Upper lobe of left lung (tissue), 6 donors: Measurements from ENCODE around the gene STK36. TPM values are rescaled to one million over a fixed set of nuclear protein-coding genes. Genes with fewer than 3 reads are reported as not detected.

Experiments
- ATAC-seq, 2 donors: fragments of 200-7000 bp; cut with Tn5 transposase; one replicate each; pipeline ENCODE4 v1.9.1; 2022; ENCODE audit warnings: mild to moderate bottlenecking in 2 of 2, moderate library complexity in 2 of 2; ENCODE audit not compliant: low FRiP score in 2 of 2
- DNase-seq, 2 donors: peaks; one replicate each; pipeline ENCODE4 v3.0.0-alpha.2; 2019 to 2020
- H3K27ac ChIP-seq, 4 donors: fragments of 200-600 bp; sonication (generic); one replicate each; pipeline ENCODE4 v1.5.1; 2016 to 2019
- H3K27me3 ChIP-seq, 4 donors: fragments of 200-600 bp; sonication (generic); one replicate each; pipeline ENCODE4 v1.5.1; 2017 to 2019
- H3K36me3 ChIP-seq, 4 donors: fragments of 200-600 bp; sonication (generic); one replicate each; pipeline ENCODE4 v1.5.1; 2016 to 2019
- H3K4me1 ChIP-seq, 4 donors: fragments of 200-600 bp; sonication (generic); one replicate each; pipeline ENCODE4 v1.5.1; 2018 to 2019
- H3K4me3 ChIP-seq, 4 donors: fragments of 200-600 bp; sonication (generic); one replicate each; pipeline ENCODE4 v1.5.1; 2017 to 2019; ENCODE audit warnings: mild to moderate bottlenecking in 2 of 4, moderate library complexity in 1 of 4
- H3K9me3 ChIP-seq, 4 donors: fragments of 200-600 bp; sonication (generic); one replicate each; pipeline ENCODE4 v1.5.1; 2018 to 2019
- EP300 ChIP-seq, 4 donors: sonication (generic); formaldehyde crosslinking; IDR thresholded peaks; one replicate each; pipeline ENCODE4 v1.5.1; 2017; ENCODE audit warnings: antibody characterized with exemption in 4 of 4, control low read depth in 2 of 4
- POLR2A ChIP-seq, 4 donors: fragments of 450-650 bp; IDR thresholded peaks; one replicate each; pipeline ENCODE4 v1.5.1; 2016 to 2017; ENCODE audit warnings: antibody characterized with exemption in 4 of 4, mild to moderate bottlenecking in 2 of 4
- POLR2AphosphoS5 ChIP-seq, 2 donors: sonication (generic); formaldehyde crosslinking; IDR thresholded peaks; one replicate each; pipeline ENCODE4 v1.5.1; 2017; ENCODE audit warnings: antibody characterized with exemption in 2 of 2
- WGBS, 2 donors: methylation state at CpG; one replicate each; pipeline ENCODE4 v1.1.5; 2017 to 2018; 5-methylcytosine and 5-hydroxymethylcytosine counted together
- total RNA-seq, 6 donors: library from RNA; depleted of rRNA in 4 of 6; stranded (reverse); fragments of >200 nt in 4 of 6; gene quantifications; one replicate each; pipeline versions ENCODE4 v1.1.0 to v1.2.1, GENCODE V29; 2016 to 2021
- TF ChIP-seq, protein P1 (sequence below), 6 experiments: fragments of 450-650 bp in 4 of 6; fragments of 200-600 bp in 2 of 6; sonication (generic) in 2 of 6; IDR thresholded peaks; one replicate each; pipeline ENCODE4 v1.5.1; 2016 to 2019; ENCODE audit warnings: antibody characterized with exemption in 6 of 6
- donor health status: DM: no; HTN: no; CAD: no; lungs with moderate emphysema.
- donor health status: DM: no; HTN: yes; CAD: no; lungs with severe emphysema.

Gene STK36
- total RNA-seq, 6 donors from 2014 or later, result 21.3 to 153 (median 36.8) TPM

DNA sequence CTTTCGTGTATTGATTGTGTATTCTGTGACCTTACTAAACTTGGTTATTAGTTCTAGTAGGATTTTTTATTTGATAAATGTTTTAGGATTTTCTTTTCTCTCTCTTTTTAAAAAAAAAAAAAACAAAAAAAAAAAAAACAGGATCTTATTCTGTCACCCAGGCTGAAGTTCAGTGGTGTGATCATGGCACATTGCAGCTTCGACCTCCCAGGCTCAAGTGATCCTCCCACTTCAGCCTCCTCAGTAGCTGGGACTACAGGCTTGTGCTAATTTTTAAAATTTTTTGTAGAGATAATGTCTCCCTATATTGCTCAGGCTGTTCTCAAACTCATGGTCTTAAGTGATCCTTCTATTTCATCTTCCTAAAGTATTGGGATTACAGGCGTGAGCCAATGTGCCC lies 57.8 kb downstream of the STK36 start:
- 88 to 94% methylated on average over 3 of the region's 3 CpGs for WGBS, 2 donors
- TF ChIP-seq POLR2AphosphoS5 (IDR thresholded peaks at IDR 0.05) (no peak), EP300 (IDR thresholded peaks at IDR 0.05) (no peak), POLR2A (IDR thresholded peaks at IDR 0.05) (no peak)
- TF ChIP-seq, protein P1, sequence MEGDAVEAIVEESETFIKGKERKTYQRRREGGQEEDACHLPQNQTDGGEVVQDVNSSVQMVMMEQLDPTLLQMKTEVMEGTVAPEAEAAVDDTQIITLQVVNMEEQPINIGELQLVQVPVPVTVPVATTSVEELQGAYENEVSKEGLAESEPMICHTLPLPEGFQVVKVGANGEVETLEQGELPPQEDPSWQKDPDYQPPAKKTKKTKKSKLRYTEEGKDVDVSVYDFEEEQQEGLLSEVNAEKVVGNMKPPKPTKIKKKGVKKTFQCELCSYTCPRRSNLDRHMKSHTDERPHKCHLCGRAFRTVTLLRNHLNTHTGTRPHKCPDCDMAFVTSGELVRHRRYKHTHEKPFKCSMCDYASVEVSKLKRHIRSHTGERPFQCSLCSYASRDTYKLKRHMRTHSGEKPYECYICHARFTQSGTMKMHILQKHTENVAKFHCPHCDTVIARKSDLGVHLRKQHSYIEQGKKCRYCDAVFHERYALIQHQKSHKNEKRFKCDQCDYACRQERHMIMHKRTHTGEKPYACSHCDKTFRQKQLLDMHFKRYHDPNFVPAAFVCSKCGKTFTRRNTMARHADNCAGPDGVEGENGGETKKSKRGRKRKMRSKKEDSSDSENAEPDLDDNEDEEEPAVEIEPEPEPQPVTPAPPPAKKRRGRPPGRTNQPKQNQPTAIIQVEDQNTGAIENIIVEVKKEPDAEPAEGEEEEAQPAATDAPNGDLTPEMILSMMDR (IDR thresholded peaks at IDR 0.05), result no peak
- Histone ChIP-seq H3K4me1 (peaks cover 11 to 29% (median 25%) of the 10 kb centered on the region in 4 donors), H3K4me3 (no peak overlapping the region), H3K27me3 (no peaks in the 10 kb centered on the region), H3K9me3 (peaks cover 0 to 26% (median 18%) of the 10 kb centered on the region in 4 donors), H3K27ac (no peak overlapping the region), H3K36me3 (no peaks in the 10 kb centered on the region)
- ATAC-seq (no peak), DNase-seq (no peak)

DNA sequence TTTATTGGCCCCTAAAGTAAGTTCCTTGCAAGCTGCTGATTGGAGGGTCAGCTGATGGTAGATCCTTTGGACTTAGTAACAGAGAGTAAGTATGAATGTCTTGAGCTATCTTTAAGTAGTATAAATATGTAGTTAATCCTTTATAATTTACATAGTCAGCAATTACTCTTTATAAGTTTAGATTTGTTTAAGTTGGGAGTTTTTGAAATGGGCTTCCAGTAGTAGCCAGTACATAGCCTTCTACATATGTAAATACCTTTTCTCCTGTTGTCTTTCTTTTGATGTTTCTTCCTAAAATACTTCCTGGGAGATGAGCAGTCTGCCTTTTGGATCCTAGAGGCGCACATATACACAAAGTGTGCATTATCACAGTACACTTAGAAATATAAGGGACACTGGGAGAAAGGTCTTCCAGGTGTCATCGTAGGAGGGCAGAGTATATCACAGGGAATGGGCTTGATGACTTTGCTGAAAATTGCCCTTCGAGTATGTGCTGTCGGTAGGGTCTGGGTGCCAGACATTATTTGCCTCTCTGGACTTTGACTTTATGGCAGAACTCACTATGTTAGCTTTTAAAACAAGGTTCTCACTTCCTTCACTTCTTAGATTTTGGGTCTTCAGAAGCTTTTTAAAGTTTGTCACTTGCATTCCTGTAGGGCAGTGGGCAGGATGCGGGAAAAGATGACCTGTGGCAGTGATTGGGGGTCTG lies 60.3 kb downstream of the STK36 start:
- Histone ChIP-seq H3K27ac (peak overlapping the region; percentile 45 to 76 (median 60)), H3K9me3 (peaks cover 0 to 6% (median 6%) of the 10 kb centered on the region in 4 donors), H3K27me3 (no peaks in the 10 kb centered on the region), H3K4me3 (no peak overlapping the region), H3K36me3 (no peaks in the 10 kb centered on the region), H3K4me1 (peaks cover 11 to 29% (median 25%) of the 10 kb centered on the region in 4 donors)
- TF ChIP-seq POLR2A (IDR thresholded peaks at IDR 0.05) (no peak), POLR2AphosphoS5 (IDR thresholded peaks at IDR 0.05) (no peak), EP300 (IDR thresholded peaks at IDR 0.05) (no peak)
- TF ChIP-seq, protein P1 (IDR thresholded peaks at IDR 0.05), result no peak
- WGBS, 2 donors, result 95 to 96% methylated on average over 5 of the region's 5 CpGs
- ATAC-seq, result no peak
- no peak for DNase-seq

DNA sequence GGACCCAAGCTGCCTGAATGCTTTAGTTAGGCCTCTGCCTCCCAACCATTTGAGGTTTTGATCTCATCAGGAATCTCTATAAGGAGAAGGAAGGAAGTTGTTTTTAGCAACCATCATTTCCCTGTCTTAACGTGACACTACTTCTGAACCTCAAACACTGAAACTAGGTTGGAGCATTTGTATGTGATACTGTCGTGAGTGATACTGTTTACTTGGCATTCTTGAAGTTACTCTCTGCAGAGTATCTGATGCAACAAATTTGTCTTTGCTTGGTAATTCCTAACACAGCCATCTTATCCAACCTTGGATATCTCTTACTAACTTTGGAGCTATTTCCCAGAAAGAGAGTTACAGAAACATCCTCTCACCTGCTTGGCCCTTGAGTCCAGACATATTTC lies 60.9 kb downstream of the STK36 start:
- peaks cover 0 to 1% (median under 1%) of the 10 kb centered on the region in 4 donors for H3K9me3 ChIP-seq
- H3K36me3 ChIP-seq, result peaks cover 0 to 5% (median 4%) of the 10 kb centered on the region in 4 donors
- H3K4me3 ChIP-seq, result no peak overlapping the region
- DNase-seq, result no peak
- 34 to 41% methylated on average over 2 of the region's 2 CpGs for WGBS, 2 donors
- ATAC-seq, result no peak
- TF ChIP-seq POLR2A (IDR thresholded peaks at IDR 0.05) (peak in 1 of 4 donors; percentile 8), EP300 (IDR thresholded peaks at IDR 0.05) (no peak)
- peak overlapping the region; percentile 46 to 76 (median 67) for H3K27ac ChIP-seq
- H3K4me1 ChIP-seq, result peaks cover 11 to 29% (median 25%) of the 10 kb centered on the region in 4 donors
- H3K27me3 ChIP-seq, result no peaks in the 10 kb centered on the region

DNA sequence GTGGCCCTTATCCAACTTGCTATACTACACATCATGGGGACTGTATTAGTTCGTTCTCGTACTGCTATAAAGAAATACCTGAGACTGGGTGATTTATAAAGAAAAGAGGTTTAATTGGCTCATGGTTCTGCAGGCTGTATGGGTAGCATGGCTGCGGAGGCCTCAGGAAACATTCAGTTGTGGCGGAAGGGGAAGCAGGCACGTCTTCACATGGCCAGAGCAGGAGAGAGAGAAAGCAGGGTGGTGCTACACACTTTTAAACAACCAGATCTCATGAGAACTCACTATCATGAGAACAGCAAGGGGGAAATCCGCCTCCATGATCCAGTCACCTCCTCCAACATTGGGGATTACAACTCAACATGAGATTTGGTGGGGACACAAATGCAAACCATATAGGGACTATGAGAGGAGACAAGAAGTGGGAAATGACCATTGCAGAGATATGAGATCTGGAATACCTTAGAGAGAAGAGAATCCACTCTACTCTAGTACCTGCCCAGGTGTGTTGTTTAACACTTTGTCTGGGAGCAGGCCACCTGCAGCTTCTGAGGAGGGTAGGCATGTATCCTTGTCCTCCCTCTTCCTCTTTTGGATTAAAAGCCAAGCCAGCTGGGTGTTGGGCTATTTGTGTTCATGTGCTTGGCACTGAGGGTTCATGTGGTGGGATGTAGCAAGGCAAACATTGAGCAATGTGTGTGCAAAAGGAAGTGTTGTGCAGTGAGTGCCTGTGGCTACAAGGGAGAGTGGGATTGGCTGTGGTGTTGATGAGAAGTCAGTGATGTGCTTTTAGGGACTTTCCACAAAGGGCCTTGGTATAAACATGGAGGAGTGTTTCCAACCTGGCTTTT lies 61.5 kb downstream of the STK36 start:
- H3K36me3 ChIP-seq, result peaks cover 4 to 12% (median 10%) of the 10 kb centered on the region in 4 donors
- H3K27me3 ChIP-seq, result no peaks in the 10 kb centered on the region
- H3K4me1 ChIP-seq, result peaks cover 11 to 29% (median 25%) of the 10 kb centered on the region in 4 donors
- ATAC-seq (peak; percentile 70 to 78), DNase-seq (peak in 1 of 2 donors; percentile 86)
- TF ChIP-seq POLR2A (IDR thresholded peaks at IDR 0.05), result peak in 1 of 4 donors; percentile 52
- peak in 1 of 4 donors; percentile 88 for TF ChIP-seq EP300 (IDR thresholded peaks at IDR 0.05)
- TF ChIP-seq, protein P1 (IDR thresholded peaks at IDR 0.05), result no peak
- TF ChIP-seq POLR2AphosphoS5 (IDR thresholded peaks at IDR 0.05), result peak; percentile 87 to 97
- H3K9me3 ChIP-seq, result no peaks in the 10 kb centered on the region
- WGBS, 2 donors, result 69 to 83% methylated on average over 6 of the region's 6 CpGs
- peak overlapping the region; percentile 46 to 76 (median 67) for H3K27ac ChIP-seq
- H3K4me3 ChIP-seq, result no peak overlapping the region
